T-helper 22 cell (primary cell): ENCODE data around the gene PNKD.

Source experiments
- DNase-seq: peaks from one replicate; pipeline ENCODE4 v3.0.0-alpha.2; 2020; ENCODE audit warnings: low read depth

The PNKD gene

GRCh38 chr2:218315397-218315796 is 45.1 kb downstream of the PNKD start:
- DNase-seq = no peak

GRCh38 chr2:218317303-218317630 is 46.9 kb downstream of the PNKD start:
- no peak for DNase-seq

GRCh38 chr2:218317835-218318234 is 47.5 kb downstream of the PNKD start:
- no peak for DNase-seq

- DNase-seq = no peak
These were observed 47.9 kb downstream of the PNKD start for GRCh38 chr2:218318241-218318640.

GRCh38 chr2:218319813-218320365 is 49.6 kb downstream of the PNKD start:
- DNase-seq = no peak

GRCh38 chr2:218320704-218321336 is 50.5 kb downstream of the PNKD start:
- DNase-seq = no peak

- peak; percentile 11 for DNase-seq
These were observed 52.6 kb downstream of the PNKD start for GRCh38 chr2:218322768-218323525.

GRCh38 chr2:218323526-218324472 is 53.5 kb downstream of the PNKD start:
- DNase-seq = no peak

GRCh38 chr2:218325566-218326160 is 55.3 kb downstream of the PNKD start:
- no peak for DNase-seq

GRCh38 chr2:218326315-218326714 is 56.0 kb downstream of the PNKD start:
- DNase-seq = no peak

- DNase-seq = no peak
These were observed 57.3 kb downstream of the PNKD start for GRCh38 chr2:218327451-218328210.

GRCh38 chr2:218328294-218328693 is 58.0 kb downstream of the PNKD start:
- no peak for DNase-seq

GRCh38 chr2:218329027-218329825 is 58.9 kb downstream of the PNKD start:
- DNase-seq = no peak

- DNase-seq = no peak
These were observed 59.7 kb downstream of the PNKD start for GRCh38 chr2:218329826-218330593.

GRCh38 chr2:218331745-218332144 is 61.4 kb downstream of the PNKD start:
- no peak for DNase-seq

- no peak for DNase-seq
These were observed 62.0 kb downstream of the PNKD start for GRCh38 chr2:218332288-218332687.

- DNase-seq = no peak
These were observed 62.8 kb downstream of the PNKD start for GRCh38 chr2:218332920-218333645.

GRCh38 chr2:218334531-218334930 is 64.2 kb downstream of the PNKD start:
- no peak for DNase-seq

- DNase-seq = no peak
These were observed 70.3 kb downstream of the PNKD start for GRCh38 chr2:218340656-218341055.
